ENCODE data around the gene PEX14.

- TF ChIP-seq, protein P1, sequence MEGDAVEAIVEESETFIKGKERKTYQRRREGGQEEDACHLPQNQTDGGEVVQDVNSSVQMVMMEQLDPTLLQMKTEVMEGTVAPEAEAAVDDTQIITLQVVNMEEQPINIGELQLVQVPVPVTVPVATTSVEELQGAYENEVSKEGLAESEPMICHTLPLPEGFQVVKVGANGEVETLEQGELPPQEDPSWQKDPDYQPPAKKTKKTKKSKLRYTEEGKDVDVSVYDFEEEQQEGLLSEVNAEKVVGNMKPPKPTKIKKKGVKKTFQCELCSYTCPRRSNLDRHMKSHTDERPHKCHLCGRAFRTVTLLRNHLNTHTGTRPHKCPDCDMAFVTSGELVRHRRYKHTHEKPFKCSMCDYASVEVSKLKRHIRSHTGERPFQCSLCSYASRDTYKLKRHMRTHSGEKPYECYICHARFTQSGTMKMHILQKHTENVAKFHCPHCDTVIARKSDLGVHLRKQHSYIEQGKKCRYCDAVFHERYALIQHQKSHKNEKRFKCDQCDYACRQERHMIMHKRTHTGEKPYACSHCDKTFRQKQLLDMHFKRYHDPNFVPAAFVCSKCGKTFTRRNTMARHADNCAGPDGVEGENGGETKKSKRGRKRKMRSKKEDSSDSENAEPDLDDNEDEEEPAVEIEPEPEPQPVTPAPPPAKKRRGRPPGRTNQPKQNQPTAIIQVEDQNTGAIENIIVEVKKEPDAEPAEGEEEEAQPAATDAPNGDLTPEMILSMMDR (IDR thresholded peaks at IDR 0.05), result no peak
- TF ChIP-seq POLR2AphosphoS5 (IDR thresholded peaks at IDR 0.05; ENCODE audit: low read depth, low read length) (no peak), REST (IDR thresholded peaks at IDR 0.05; ENCODE audit: insufficient read depth in 1 of 2, low read depth in 2 of 2, low read length in 1 of 2) (no peak), SIN3A (IDR thresholded peaks at IDR 0.05; ENCODE audit: borderline replicate concordance, insufficient read depth, low read depth, low read length) (no peak)
These were observed 57.6 kb downstream of the PEX14 start for GRCh38 chr1:10532362-10532761.

All from Panc1 (cell line).